Tibial artery (tissue), 4 donors: ENCODE results near the gene SAXO1.
"Not testable (repeated sequence)": the region's sequence is repeated elsewhere in the genome, so short reads cannot be mapped to it uniquely, and the experiment has no call there.

Experiments
- DNase-seq, 2 donors: peaks; one replicate each; pipeline ENCODE4 v3.0.0-alpha.2; 2019
- H3K27ac ChIP-seq, 2 donors: fragments of 200-600 bp; sonication (generic) in 1 of 2; 1 replicate in 1 of 2; 2 replicates in 1 of 2; pipeline ENCODE4 v1.5.1; 2018 to 2019; ENCODE audit warnings: mild to moderate bottlenecking in 1 of 2
- H3K27me3 ChIP-seq, 2 donors: fragments of 200-600 bp; sonication (generic) in 1 of 2; one replicate each; pipeline versions ENCODE4 v1.5.1 to v1.6.0; 2016 to 2019
- H3K36me3 ChIP-seq, 3 donors: fragments of 200-600 bp; sonication (generic) in 2 of 3; one replicate each; pipeline ENCODE4 v1.5.1; 2016 to 2019; ENCODE audit warnings: mild to moderate bottlenecking in 2 of 3
- H3K4me1 ChIP-seq, 4 donors: fragments of 200-600 bp; sonication (generic) in 2 of 4; 1 replicate in 3 of 4; 2 replicates in 1 of 4; pipeline ENCODE4 v1.5.1; 2016 to 2019
- H3K4me3 ChIP-seq, 2 donors: fragments of 200-600 bp; sonication (generic) in 1 of 2; 1 replicate in 1 of 2; 2 replicates in 1 of 2; pipeline ENCODE4 v1.5.1; 2018 to 2019; ENCODE audit warnings: mild to moderate bottlenecking in 2 of 2
- H3K9me3 ChIP-seq, 3 donors: fragments of 200-600 bp; sonication (generic) in 1 of 3; one replicate each; pipeline ENCODE4 v1.5.1; 2016 to 2019
- intact Hi-C: fragments of 100-400 bp; cut with DNase I; formaldehyde crosslinking; loops from one replicate; pipeline ENCODE4 v1.15.0; 2023; ENCODE audit warnings: low total_unique reads
- TF ChIP-seq, protein P1 (sequence below), 2 experiments: fragments of 200-600 bp in 1 of 2; fragments of 450-650 bp in 1 of 2; IDR thresholded peaks; one replicate each; pipeline ENCODE4 v1.5.1; 2017 to 2019; ENCODE audit warnings: antibody characterized with exemption in 2 of 2, mild to moderate bottlenecking in 1 of 2, moderate library complexity in 1 of 2

SAXO1 gene

DNA sequence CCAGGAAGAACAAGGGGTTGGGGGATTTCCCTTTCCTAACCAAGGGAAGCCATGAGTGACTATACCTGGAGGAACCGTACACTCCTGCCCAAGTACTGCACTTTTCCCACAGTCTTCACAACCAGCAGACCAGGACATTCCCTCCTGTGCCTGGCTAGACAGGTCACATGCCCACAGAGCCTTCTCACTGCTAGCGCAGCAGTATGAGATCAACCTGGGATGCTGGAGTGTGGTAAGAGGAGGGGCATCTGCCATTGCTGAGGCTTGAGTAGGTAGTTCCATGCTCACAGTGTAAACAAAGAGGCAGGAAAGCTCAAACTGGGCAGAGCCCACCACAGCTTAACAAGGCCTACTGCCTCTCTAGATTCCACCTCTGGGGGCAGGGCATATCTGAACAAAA lies 35.9 kb downstream of the SAXO1 start:
- intact Hi-C loops, result no loop called here
- no peaks in the 10 kb centered on the region for H3K9me3 ChIP-seq
- H3K4me1 ChIP-seq, result no peaks in the 10 kb centered on the region
- no peaks in the 10 kb centered on the region for H3K27me3 ChIP-seq
- no peaks in the 10 kb centered on the region for H3K36me3 ChIP-seq
- no peak overlapping the region for H3K4me3 ChIP-seq
- H3K27ac ChIP-seq, result no peak overlapping the region
- TF ChIP-seq, protein P1, sequence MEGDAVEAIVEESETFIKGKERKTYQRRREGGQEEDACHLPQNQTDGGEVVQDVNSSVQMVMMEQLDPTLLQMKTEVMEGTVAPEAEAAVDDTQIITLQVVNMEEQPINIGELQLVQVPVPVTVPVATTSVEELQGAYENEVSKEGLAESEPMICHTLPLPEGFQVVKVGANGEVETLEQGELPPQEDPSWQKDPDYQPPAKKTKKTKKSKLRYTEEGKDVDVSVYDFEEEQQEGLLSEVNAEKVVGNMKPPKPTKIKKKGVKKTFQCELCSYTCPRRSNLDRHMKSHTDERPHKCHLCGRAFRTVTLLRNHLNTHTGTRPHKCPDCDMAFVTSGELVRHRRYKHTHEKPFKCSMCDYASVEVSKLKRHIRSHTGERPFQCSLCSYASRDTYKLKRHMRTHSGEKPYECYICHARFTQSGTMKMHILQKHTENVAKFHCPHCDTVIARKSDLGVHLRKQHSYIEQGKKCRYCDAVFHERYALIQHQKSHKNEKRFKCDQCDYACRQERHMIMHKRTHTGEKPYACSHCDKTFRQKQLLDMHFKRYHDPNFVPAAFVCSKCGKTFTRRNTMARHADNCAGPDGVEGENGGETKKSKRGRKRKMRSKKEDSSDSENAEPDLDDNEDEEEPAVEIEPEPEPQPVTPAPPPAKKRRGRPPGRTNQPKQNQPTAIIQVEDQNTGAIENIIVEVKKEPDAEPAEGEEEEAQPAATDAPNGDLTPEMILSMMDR (IDR thresholded peaks at IDR 0.05), result no peak
- DNase-seq, result no peak

DNA sequence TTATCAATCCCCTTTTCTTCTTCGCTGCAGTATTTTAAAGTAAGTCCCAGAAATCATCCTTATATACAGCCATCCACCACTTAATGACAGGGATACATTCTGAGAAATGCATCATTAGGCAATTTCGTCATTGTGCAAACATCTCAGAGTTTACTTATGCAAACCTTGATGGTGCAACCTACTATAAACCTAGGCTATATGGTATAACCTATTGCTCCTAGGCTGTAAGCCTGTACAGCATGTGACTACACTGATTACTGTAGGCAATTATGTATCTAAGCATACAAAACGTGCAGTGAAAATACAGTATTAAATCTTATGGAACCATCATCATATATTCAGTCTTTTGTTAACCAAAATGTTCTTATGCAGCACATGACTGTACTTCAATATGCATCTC lies 36.8 kb downstream of the SAXO1 start:
- no peak overlapping the region for H3K4me3 ChIP-seq
- H3K4me1 ChIP-seq, result no peaks in the 10 kb centered on the region
- H3K27ac ChIP-seq, result no peak overlapping the region
- intact Hi-C loops, result no loop called here
- no peaks in the 10 kb centered on the region for H3K36me3 ChIP-seq
- H3K9me3 ChIP-seq, result no peaks in the 10 kb centered on the region
- DNase-seq, result no peak
- TF ChIP-seq, protein P1 (IDR thresholded peaks at IDR 0.05), result no peak
- no peaks in the 10 kb centered on the region for H3K27me3 ChIP-seq

DNA sequence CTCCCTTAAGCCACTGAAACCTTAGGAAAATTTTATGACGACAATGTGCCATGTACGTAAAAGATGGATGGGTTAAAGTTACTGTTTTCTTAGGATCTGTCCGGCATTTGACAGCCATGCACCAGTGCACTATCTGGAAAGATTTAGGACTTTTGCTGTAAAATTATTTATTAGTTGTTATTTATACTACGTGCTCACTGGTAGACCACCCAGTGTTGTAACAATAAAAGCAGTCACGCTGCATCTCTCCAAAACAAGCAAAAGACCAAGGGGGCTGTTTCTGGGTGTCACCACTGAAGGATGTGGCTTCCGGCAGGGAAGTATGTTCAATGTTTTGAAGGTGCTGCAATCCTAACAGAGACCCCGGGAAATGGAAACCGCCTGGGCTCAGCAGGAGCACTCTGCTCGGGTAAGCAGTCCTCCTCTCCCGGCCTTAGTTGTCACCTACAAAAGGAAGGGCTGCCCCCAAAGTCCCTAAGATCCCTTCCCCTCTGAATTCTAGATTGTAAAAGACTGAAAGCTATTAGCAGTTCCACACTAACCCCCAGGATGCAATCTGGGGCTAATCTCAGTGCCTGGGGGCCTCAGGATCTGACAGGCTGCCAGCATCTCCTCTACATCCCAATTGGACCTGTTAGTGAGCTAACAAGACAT lies 38.6 kb downstream of the SAXO1 start:
- Histone ChIP-seq H3K27me3 (no peaks in the 10 kb centered on the region), H3K4me1 (no peaks in the 10 kb centered on the region), H3K9me3 (no peaks in the 10 kb centered on the region), H3K36me3 (no peaks in the 10 kb centered on the region), H3K27ac (no peak overlapping the region), H3K4me3 (no peak overlapping the region)
- TF ChIP-seq, protein P1 (IDR thresholded peaks at IDR 0.05), result no peak
- intact Hi-C loops, result no loop called here
- DNase-seq, result no peak

DNA sequence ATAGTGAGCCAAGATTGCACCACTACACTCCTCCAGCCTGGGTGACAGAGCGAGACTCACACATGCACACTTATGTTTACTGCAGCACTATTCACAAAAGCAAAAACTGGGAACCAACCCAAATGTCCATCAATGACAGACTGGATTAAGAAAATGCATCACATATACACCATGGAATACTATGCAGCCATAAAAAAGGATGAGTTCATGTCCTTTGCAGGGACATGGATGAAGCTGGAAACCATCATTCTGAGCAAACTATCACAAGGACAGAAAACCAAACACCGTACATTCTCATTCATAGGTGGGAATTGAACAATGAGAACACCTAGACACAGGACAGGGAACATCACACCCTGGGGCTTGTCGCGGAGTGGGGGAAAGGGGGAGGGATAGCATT lies 41.8 kb downstream of the SAXO1 start:
- H3K27me3 ChIP-seq, intact Hi-C loops, H3K4me3 ChIP-seq, H3K36me3 ChIP-seq, H3K27ac ChIP-seq, H3K9me3 ChIP-seq, DNase-seq, H3K4me1 ChIP-seq: not testable (repeated sequence)

DNA sequence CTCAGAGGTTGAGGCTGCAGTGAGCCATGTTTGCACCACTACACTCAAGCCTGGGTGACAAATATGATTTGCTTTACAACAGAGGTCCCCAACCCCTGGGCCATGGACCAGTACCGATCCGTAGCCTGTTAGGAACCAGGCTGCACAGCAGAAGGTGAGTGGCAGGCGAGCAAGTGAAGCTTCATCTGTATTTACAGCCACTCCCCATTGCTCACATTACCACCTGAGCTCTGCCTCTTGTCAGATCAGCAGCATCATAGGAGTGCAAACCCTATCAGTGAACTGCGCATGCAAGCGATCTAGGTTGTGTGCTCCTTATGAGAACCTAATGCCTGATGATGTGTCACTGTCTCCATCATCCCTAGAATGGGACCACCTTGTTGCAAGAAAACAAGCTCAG lies 42.5 kb downstream of the SAXO1 start:
- H3K36me3 ChIP-seq, result no peaks in the 10 kb centered on the region
- H3K27ac ChIP-seq, result no peak overlapping the region
- intact Hi-C loops, result no loop called here
- no peaks in the 10 kb centered on the region for H3K27me3 ChIP-seq
- H3K4me3 ChIP-seq, result no peak overlapping the region
- TF ChIP-seq, protein P1 (IDR thresholded peaks at IDR 0.05), result no peak
- H3K9me3 ChIP-seq, result no peaks in the 10 kb centered on the region
- no peak for DNase-seq
- H3K4me1 ChIP-seq, result peaks cover 0 to 2% (median 0%) of the 10 kb centered on the region in 4 donors

DNA sequence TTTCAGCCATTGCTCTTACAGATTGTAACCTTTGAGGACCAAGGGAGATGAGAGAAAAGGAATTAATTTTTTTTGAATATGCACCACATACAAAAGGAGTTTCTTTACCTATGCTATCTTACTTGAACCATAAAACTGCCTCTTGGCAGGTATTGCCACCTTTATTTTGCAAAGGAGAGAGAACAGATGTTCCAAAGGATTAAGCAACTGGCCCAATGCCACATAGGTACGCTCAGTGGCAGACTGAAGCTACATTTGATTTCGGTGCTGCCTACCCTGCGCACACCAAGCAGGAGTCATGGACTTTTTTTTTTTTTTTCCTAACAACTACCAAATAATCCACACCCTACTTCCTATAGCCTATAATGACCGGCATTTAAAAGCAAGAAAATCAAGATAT lies 43.1 kb downstream of the SAXO1 start:
- intact Hi-C loops, result no loop called here
- no peak overlapping the region for H3K27ac ChIP-seq

More for the DNA sequence above, 43.1 kb downstream of the SAXO1 start:
- Histone ChIP-seq H3K36me3 (no peaks in the 10 kb centered on the region), H3K4me3 (no peak overlapping the region), H3K27me3 (no peaks in the 10 kb centered on the region), H3K9me3 (no peaks in the 10 kb centered on the region), H3K4me1 (peaks cover 0 to 6% (median 0%) of the 10 kb centered on the region in 4 donors)
- no peak for DNase-seq
- TF ChIP-seq, protein P1 (IDR thresholded peaks at IDR 0.05), result no peak
